PC-3 (cell line): Measurements from ENCODE around the gene GALNT10. TPM values are rescaled to one million over a fixed set of nuclear protein-coding genes. Genes with fewer than 3 reads are reported as not detected.

Experiments
- ATAC-seq: fragments of 200-7000 bp; cut with Tn5 transposase; 2 replicates; pipeline ENCODE4 v1.9.1; 2020; ENCODE audit warnings: mild to moderate bottlenecking, moderate library complexity
- BruUV-seq: library from RNA; stranded (reverse); fragments of 400-500 nt; replicated peaks from 2 replicates; lab custom pipeline; 2021; lab: Mats Ljungman, UMichigan
- CTCF ChIA-PET: fragments of 300-600 bp; sonication (Branson Sonifier 250); formaldehyde crosslinking; loops from one replicate; lab custom pipeline; 2022; ENCODE audit warnings: antibody characterized with exemption; lab: Charles Lee
- POLR2A ChIA-PET: fragments of 300-600 bp; sonication (Branson Sonifier 250); formaldehyde crosslinking; loops from one replicate; lab custom pipeline; 2022; ENCODE audit warnings: antibody characterized with exemption; ENCODE audit not compliant: unreplicated experiment; lab: Charles Lee
- DNase-seq: peaks from one replicate; pipeline ENCODE4 v3.0.0-alpha.2; 2015
- H2AFZ ChIP-seq: fragments of 300-600 bp; sonication (generic); 2 replicates; pipeline ENCODE4 v1.6.0; 2016; ENCODE audit warnings: antibody characterized with exemption, low read length
- H3F3A ChIP-seq: fragments of 300-600 bp; sonication (generic); one replicate; pipeline ENCODE4 v1.6.0; 2017; ENCODE audit warnings: antibody characterized with exemption, low read length, control low read depth, mild to moderate bottlenecking; ENCODE audit not compliant: unreplicated experiment
- H3K27ac ChIP-seq: fragments of 300-600 bp; sonication (generic); 2 replicates; pipeline ENCODE4 v1.5.1; 2016; ENCODE audit warnings: mild to moderate bottlenecking, low read length
- H3K27me3 ChIP-seq: fragments of 300-600 bp; sonication (generic); 2 replicates; pipeline ENCODE4 v1.6.1; 2016; ENCODE audit warnings: low read length, mixed read lengths
- H3K36me3 ChIP-seq: fragments of 300-600 bp; sonication (generic); 2 replicates; pipeline ENCODE4 v1.6.1; 2016; ENCODE audit warnings: low read depth, mixed run types, low read length, mixed read lengths
- H3K4me1 ChIP-seq: fragments of 300-600 bp; sonication (generic); 2 replicates; pipeline ENCODE4 v1.5.1; 2016; ENCODE audit warnings: low read length; ENCODE audit not compliant: insufficient read depth
- H3K4me2 ChIP-seq: fragments of 300-600 bp; sonication (generic); 2 replicates; pipeline ENCODE4 v1.6.0; 2016; ENCODE audit warnings: low read length
- H3K4me3 ChIP-seq: fragments of 300-600 bp; sonication (generic); 2 replicates; pipeline ENCODE4 v1.5.1; 2016; ENCODE audit warnings: mild to moderate bottlenecking, low read length, mixed read lengths
- H3K79me2 ChIP-seq: fragments of 300-600 bp; sonication (generic); 2 replicates; pipeline ENCODE4 v1.6.1; 2017; ENCODE audit warnings: low read length, mixed read lengths
- H3K9ac ChIP-seq: fragments of 300-600 bp; sonication (generic); 2 replicates; pipeline ENCODE4 v1.6.0; 2016; ENCODE audit warnings: mild to moderate bottlenecking, low read length
- H3K9me2 ChIP-seq: fragments of 300-600 bp; sonication (generic); replicated peaks from 2 replicates; pipeline ENCODE4 v1.6.1; 2016; ENCODE audit warnings: mixed run types, low read length, mixed read lengths
- H3K9me3 ChIP-seq: fragments of 300-600 bp; sonication (generic); 2 replicates; pipeline ENCODE4 v1.6.1; 2016; ENCODE audit warnings: low read length, mixed read lengths
- H4K20me1 ChIP-seq: fragments of 300-600 bp; sonication (generic); 2 replicates; pipeline ENCODE4 v1.6.1; 2016; ENCODE audit warnings: low read length, mixed read lengths
- CTCF ChIP-seq: fragments of 300-600 bp; sonication (generic); conservative IDR thresholded peaks from 2 replicates; pipeline ENCODE4 v1.5.1; 2017; ENCODE audit warnings: antibody characterized with exemption, low read depth, mild to moderate bottlenecking, low read length
- EZH2 ChIP-seq: fragments of 300-600 bp; sonication (generic); IDR thresholded peaks from one replicate; pipeline ENCODE4 v1.6.1; 2017; ENCODE audit warnings: antibody characterized with exemption, mild to moderate bottlenecking, low read length; ENCODE audit not compliant: unreplicated experiment
- EZH2phosphoT487 ChIP-seq: fragments of 300-600 bp; sonication (generic); IDR thresholded peaks from 2 replicates; pipeline ENCODE4 v1.6.1; 2018; ENCODE audit warnings: mild to moderate bottlenecking, antibody characterized with exemption, low read length, borderline replicate concordance
- intact Hi-C: fragments of 100-400 bp; cut with micrococcal nuclease; formaldehyde crosslinking; loops from 2 replicates; pipeline ENCODE4 v1.9.0; 2023
- total RNA-seq: library from RNA; depleted of rRNA; stranded (reverse); fragments of >200 nt; gene quantifications from 2 replicates; pipeline ENCODE4 v1.2.3, GENCODE V29; 2014

The GALNT10 gene
- total RNA-seq, 1 experiment from 2014 or later: 46.2 TPM

GRCh38 chr5:154312000-154312399, 121.5 kb downstream of the GALNT10 start:
- no peak overlapping the region; the same call in 1 of the 2 replicates for H3K4me2 ChIP-seq

GRCh38 chr5:154312576-154312975, 122.0 kb downstream of the GALNT10 start:
- DNase-seq (peak; percentile 61), ATAC-seq (peak; percentile 75)
- Histone ChIP-seq H3K4me1 (peaks cover 35% of the 10 kb centered on the region), H3K36me3 (no peaks in the 10 kb centered on the region), H3F3A (peaks cover 8% of the 10 kb centered on the region), H4K20me1 (no peaks in the 10 kb centered on the region), H3K27ac (no peak overlapping the region), H3K4me2 (no peak overlapping the region; the same call in 1 of the 2 replicates), H3K79me2 (peaks cover 23% of the 10 kb centered on the region), H3K9me3 (no peaks in the 10 kb centered on the region), H3K9ac (no peak overlapping the region), H3K4me3 (no peak overlapping the region), H3K9me2 (no peaks in the 10 kb centered on the region), H3K27me3 (no peaks in the 10 kb centered on the region), H2AFZ (no peak overlapping the region)
- CTCF ChIA-PET: no interaction called here
- TF ChIP-seq CTCF (no peak), EZH2phosphoT487 (no peak)
- no TSS peak for BruUV-seq
- intact Hi-C loops: loop anchor here (2.0 kb wide), 1 partner anchor 26 kb away; no protein-coding TSS in a partner anchor
- POLR2A ChIA-PET: interaction anchor here (0.7 kb wide), 1 partner anchor 34 kb away, joined by 3 read pairs; no protein-coding TSS in a partner anchor

More at GRCh38 chr5:154312000-154312399, 121.5 kb downstream of the GALNT10 start:
- H3K27ac ChIP-seq: no peak overlapping the region
- DNase-seq (no peak), ATAC-seq (no peak)
- no peak overlapping the region for H3K9ac ChIP-seq
- intact Hi-C loops: loop anchor here (2.0 kb wide), 1 partner anchor 25 kb away; no protein-coding TSS in a partner anchor
- ChIA-PET CTCF (no interaction called here), POLR2A (no interaction called here)
- peaks cover 23% of the 10 kb centered on the region for H3K79me2 ChIP-seq
- peaks cover 36% of the 10 kb centered on the region for H3K4me1 ChIP-seq
- H3F3A ChIP-seq: peaks cover 8% of the 10 kb centered on the region
- no peaks in the 10 kb centered on the region for H3K36me3 ChIP-seq
- BruUV-seq: no TSS peak
- no peak overlapping the region for H2AFZ ChIP-seq
- no peaks in the 10 kb centered on the region for H4K20me1 ChIP-seq
- H3K9me3 ChIP-seq: no peaks in the 10 kb centered on the region
- H3K4me3 ChIP-seq: no peak overlapping the region
- TF ChIP-seq CTCF: no peak
- no peak for TF ChIP-seq EZH2phosphoT487
- no peak for TF ChIP-seq EZH2
- no peaks in the 10 kb centered on the region for H3K9me2 ChIP-seq
- no peaks in the 10 kb centered on the region for H3K27me3 ChIP-seq

GRCh38 chr5:154313360-154314017, 123.0 kb downstream of the GALNT10 start:
- Histone ChIP-seq H3K79me2 (peaks cover 23% of the 10 kb centered on the region), H2AFZ (no peak overlapping the region), H3K4me3 (no peak overlapping the region), H4K20me1 (no peaks in the 10 kb centered on the region), H3K27me3 (no peaks in the 10 kb centered on the region), H3K9me3 (no peaks in the 10 kb centered on the region), H3K9ac (no peak overlapping the region), H3K4me1 (peaks cover 26% of the 10 kb centered on the region), H3K9me2 (no peaks in the 10 kb centered on the region), H3K4me2 (no peak overlapping the region), H3F3A (no peaks in the 10 kb centered on the region), H3K36me3 (no peaks in the 10 kb centered on the region), H3K27ac (no peak overlapping the region)
- ChIA-PET CTCF (no interaction called here), POLR2A (no interaction called here)
- TF ChIP-seq CTCF: no peak
- no peak for TF ChIP-seq EZH2phosphoT487
- TF ChIP-seq EZH2: no peak
- no peak for ATAC-seq
- intact Hi-C loops: loop anchor here (2.0 kb wide), 1 partner anchor 27 kb away; no protein-coding TSS in a partner anchor
- no peak for DNase-seq
- BruUV-seq: no TSS peak
